ENCODE data around the gene FMR1. TPM values are rescaled to one million over a fixed set of nuclear protein-coding genes. Genes with fewer than 3 reads are reported as not detected.
A peak's percentile ranks its signal among the peaks of the same experiment; 100 is the strongest.

Gene FMR1
- total RNA-seq, 1 donor from 2014 or later, result 45.6 TPM

DNA sequence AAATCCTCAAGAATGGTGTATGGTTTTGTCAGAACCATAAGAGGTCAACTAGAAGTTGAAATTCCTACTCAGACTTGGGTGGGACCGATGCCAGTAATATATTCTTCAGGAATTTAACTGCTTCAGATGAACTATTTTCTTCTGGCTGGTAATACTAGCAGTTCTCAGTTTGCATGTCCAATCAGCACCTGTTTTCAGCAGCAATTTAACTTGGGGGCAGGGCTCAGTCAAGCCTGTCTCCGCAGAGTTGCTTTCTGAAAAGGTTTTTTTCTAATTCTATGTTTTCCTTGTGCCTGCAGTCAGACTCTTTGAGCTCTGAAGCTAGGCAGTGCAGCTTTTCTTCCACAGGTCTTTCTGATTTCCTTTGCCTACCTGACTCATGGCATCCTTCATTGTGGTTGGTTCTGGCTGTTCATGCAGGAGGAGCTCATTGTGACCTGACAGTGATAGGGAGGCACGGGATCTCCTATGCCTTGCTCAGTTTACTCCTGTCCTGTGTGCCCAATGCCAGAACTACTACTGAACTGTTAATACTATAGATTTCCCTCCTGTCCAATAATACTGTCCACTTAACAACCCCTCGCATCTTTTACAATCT, 17.3 kb upstream of the FMR1 start:
- Mint-ChIP-seq H3K27me3 (ENCODE audit: low read depth, unreplicated experiment) (no peaks in the 10 kb centered on the region), H3K36me3 (ENCODE audit: low read depth, unreplicated experiment) (no peaks in the 10 kb centered on the region), H3K9me3 (ENCODE audit: unreplicated experiment) (no peaks in the 10 kb centered on the region), H3K4me1 (ENCODE audit: low read depth, unreplicated experiment) (peaks cover 9% of the 10 kb centered on the region), H3K4me3 (ENCODE audit: unreplicated experiment) (no peak overlapping the region), H3K27ac (ENCODE audit: unreplicated experiment) (no peak overlapping the region)
- Histone ChIP-seq H3K9ac (ENCODE audit: low read length) (no peak overlapping the region), H3K27ac (ENCODE audit: low read depth, low read length) (no peak overlapping the region), H3K4me1 (ENCODE audit: insufficient read depth, low read length) (no peaks in the 10 kb centered on the region), H3K4me2 (ENCODE audit: low read length) (no peak overlapping the region), H3K4me3 (ENCODE audit: insufficient read depth, low read depth, low read length) (no peak overlapping the region), H3K27me3 (ENCODE audit: insufficient read depth, low read length) (no peaks in the 10 kb centered on the region), H3K9me3 (ENCODE audit: insufficient read depth, low read depth, low read length) (no peaks in the 10 kb centered on the region), H3K36me3 (ENCODE audit: insufficient read depth, low read length) (no peaks in the 10 kb centered on the region), H2AFZ (ENCODE audit: low read depth, low read length) (no peak overlapping the region), H4K20me1 (ENCODE audit: insufficient read depth, low read length) (no peaks in the 10 kb centered on the region), H3K79me2 (ENCODE audit: insufficient read depth, low read length) (no peaks in the 10 kb centered on the region)
- TF ChIP-seq, protein P1, sequence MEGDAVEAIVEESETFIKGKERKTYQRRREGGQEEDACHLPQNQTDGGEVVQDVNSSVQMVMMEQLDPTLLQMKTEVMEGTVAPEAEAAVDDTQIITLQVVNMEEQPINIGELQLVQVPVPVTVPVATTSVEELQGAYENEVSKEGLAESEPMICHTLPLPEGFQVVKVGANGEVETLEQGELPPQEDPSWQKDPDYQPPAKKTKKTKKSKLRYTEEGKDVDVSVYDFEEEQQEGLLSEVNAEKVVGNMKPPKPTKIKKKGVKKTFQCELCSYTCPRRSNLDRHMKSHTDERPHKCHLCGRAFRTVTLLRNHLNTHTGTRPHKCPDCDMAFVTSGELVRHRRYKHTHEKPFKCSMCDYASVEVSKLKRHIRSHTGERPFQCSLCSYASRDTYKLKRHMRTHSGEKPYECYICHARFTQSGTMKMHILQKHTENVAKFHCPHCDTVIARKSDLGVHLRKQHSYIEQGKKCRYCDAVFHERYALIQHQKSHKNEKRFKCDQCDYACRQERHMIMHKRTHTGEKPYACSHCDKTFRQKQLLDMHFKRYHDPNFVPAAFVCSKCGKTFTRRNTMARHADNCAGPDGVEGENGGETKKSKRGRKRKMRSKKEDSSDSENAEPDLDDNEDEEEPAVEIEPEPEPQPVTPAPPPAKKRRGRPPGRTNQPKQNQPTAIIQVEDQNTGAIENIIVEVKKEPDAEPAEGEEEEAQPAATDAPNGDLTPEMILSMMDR (IDR thresholded peaks at IDR 0.05; ENCODE audit: insufficient read depth, low read depth, low read length), result no peak
- TF ChIP-seq EZH2 (IDR thresholded peaks at IDR 0.05; ENCODE audit: insufficient read depth, low read length), result no peak
- FAIRE-seq (no peak), DNase-seq (ENCODE audit: low read depth) (peak; percentile 31)

DNA sequence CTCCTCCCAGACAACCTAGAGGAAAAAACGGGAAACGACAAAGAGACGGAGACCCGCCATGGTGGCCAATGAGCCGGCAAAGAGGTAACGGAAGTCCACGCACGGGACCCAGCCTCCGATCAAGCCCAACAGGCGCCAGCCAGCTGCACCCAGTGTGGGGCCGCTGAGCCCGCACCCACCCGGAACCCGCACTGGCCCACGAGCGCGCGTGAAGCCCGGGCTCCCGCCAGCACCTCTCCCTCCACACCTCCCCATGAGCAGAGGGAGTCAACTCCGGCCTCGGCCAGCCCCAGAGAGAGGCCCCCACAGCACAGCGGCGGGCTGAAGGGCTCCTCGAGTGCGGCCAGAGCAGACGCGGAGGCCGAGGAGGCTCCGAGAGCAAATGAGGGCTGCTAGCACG, 14.6 kb upstream of the FMR1 start:
- no peak for TF ChIP-seq EZH2 (IDR thresholded peaks at IDR 0.05; ENCODE audit: insufficient read depth, low read length)
- TF ChIP-seq, protein P1 (IDR thresholded peaks at IDR 0.05; ENCODE audit: insufficient read depth, low read depth, low read length), result no peak
- no peaks in the 10 kb centered on the region for H3K27me3 ChIP-seq (ENCODE audit: insufficient read depth, low read length)
- H4K20me1 ChIP-seq (ENCODE audit: insufficient read depth, low read length), result no peaks in the 10 kb centered on the region
- Mint-ChIP-seq H3K27me3 (ENCODE audit: low read depth, unreplicated experiment) (no peaks in the 10 kb centered on the region), H3K4me1 (ENCODE audit: low read depth, unreplicated experiment) (peaks cover 10% of the 10 kb centered on the region), H3K9me3 (ENCODE audit: unreplicated experiment) (no peaks in the 10 kb centered on the region), H3K27ac (ENCODE audit: unreplicated experiment) (no peak overlapping the region), H3K36me3 (ENCODE audit: low read depth, unreplicated experiment) (no peaks in the 10 kb centered on the region), H3K4me3 (ENCODE audit: unreplicated experiment) (no peak overlapping the region)
- H3K79me2 ChIP-seq (ENCODE audit: insufficient read depth, low read length), result no peaks in the 10 kb centered on the region
- no peak overlapping the region for H3K4me2 ChIP-seq (ENCODE audit: low read length)
- no peaks in the 10 kb centered on the region for H3K36me3 ChIP-seq (ENCODE audit: insufficient read depth, low read length)
- no peaks in the 10 kb centered on the region for H3K4me1 ChIP-seq (ENCODE audit: insufficient read depth, low read length)
- no peak overlapping the region for H2AFZ ChIP-seq (ENCODE audit: low read depth, low read length)
- no peak overlapping the region for H3K4me3 ChIP-seq (ENCODE audit: insufficient read depth, low read depth, low read length)
- no peak overlapping the region for H3K27ac ChIP-seq (ENCODE audit: low read depth, low read length)
- H3K9me3 ChIP-seq (ENCODE audit: insufficient read depth, low read depth, low read length), result no peaks in the 10 kb centered on the region
- no peak overlapping the region for H3K9ac ChIP-seq (ENCODE audit: low read length)
- no peak for DNase-seq (ENCODE audit: low read depth)
- no peak for FAIRE-seq

DNA sequence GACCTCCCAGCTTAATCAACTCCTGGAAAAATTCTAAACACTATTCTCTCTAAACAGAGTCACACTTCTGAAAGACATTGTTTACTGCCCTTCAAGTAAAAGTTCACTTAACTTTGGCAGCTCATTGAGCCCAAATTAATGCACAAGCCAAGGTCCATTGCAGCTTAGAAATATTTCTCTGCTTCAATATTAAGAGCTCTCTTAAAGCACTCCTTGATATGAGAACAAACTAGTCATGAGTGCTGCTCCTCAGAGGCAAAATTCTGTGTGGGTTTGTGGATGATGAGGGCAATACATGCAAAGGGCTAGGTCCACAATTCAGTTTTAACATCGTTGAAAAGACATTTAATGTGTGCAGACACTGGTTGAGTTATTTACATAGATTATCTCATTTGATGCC, 12.8 kb upstream of the FMR1 start:
- no peaks in the 10 kb centered on the region for H3K36me3 ChIP-seq (ENCODE audit: insufficient read depth, low read length)
- TF ChIP-seq, protein P1 (IDR thresholded peaks at IDR 0.05; ENCODE audit: insufficient read depth, low read depth, low read length), result no peak
- TF ChIP-seq EZH2 (IDR thresholded peaks at IDR 0.05; ENCODE audit: insufficient read depth, low read length), result no peak
- H3K4me2 ChIP-seq (ENCODE audit: low read length), result no peak overlapping the region
- H3K79me2 ChIP-seq (ENCODE audit: insufficient read depth, low read length), result no peaks in the 10 kb centered on the region
- no peaks in the 10 kb centered on the region for H3K9me3 ChIP-seq (ENCODE audit: insufficient read depth, low read depth, low read length)
- peaks cover 10% of the 10 kb centered on the region for H3K4me1 Mint-ChIP-seq (ENCODE audit: low read depth, unreplicated experiment)
- no peak overlapping the region for H3K9ac ChIP-seq (ENCODE audit: low read length)
- H3K4me3 ChIP-seq (ENCODE audit: insufficient read depth, low read depth, low read length), result no peak overlapping the region
- H2AFZ ChIP-seq (ENCODE audit: low read depth, low read length), result no peak overlapping the region
- no peak overlapping the region for H3K27ac ChIP-seq (ENCODE audit: low read depth, low read length)
- DNase-seq (ENCODE audit: low read depth) (no peak), FAIRE-seq (no peak)
- no peaks in the 10 kb centered on the region for H3K27me3 ChIP-seq (ENCODE audit: insufficient read depth, low read length)
- no peaks in the 10 kb centered on the region for H3K9me3 Mint-ChIP-seq (ENCODE audit: unreplicated experiment)
- H4K20me1 ChIP-seq (ENCODE audit: insufficient read depth, low read length), result no peaks in the 10 kb centered on the region
- no peak overlapping the region for H3K4me3 Mint-ChIP-seq (ENCODE audit: unreplicated experiment)
- no peaks in the 10 kb centered on the region for H3K27me3 Mint-ChIP-seq (ENCODE audit: low read depth, unreplicated experiment)
- H3K36me3 Mint-ChIP-seq (ENCODE audit: low read depth, unreplicated experiment), result no peaks in the 10 kb centered on the region
- H3K27ac Mint-ChIP-seq (ENCODE audit: unreplicated experiment), result no peak overlapping the region
- H3K4me1 ChIP-seq (ENCODE audit: insufficient read depth, low read length), result no peaks in the 10 kb centered on the region
